Adipose tissue (tissue), 3 donors: Measurements from ENCODE around the gene DDX31. TPM values are rescaled to one million over a fixed set of nuclear protein-coding genes. Genes with fewer than 3 reads are reported as not detected.

Experiments
- H3K27ac ChIP-seq: one replicate; pipeline ENCODE4 v1.5.1; 2013; ENCODE audit warnings: low read depth, low read length
- WGBS, 3 donors: extraction: QIAGEN DNeasy Blood & Tissue Kit; methylation state at CpG; one replicate each; pipeline ENCODE4 v1.1.7; 2013; 5-methylcytosine and 5-hydroxymethylcytosine counted together
- polyA plus RNA-seq, 3 donors: library from polyadenylated mRNA; stranded (reverse); fragments of 200-250 nt; gene quantifications; one replicate each; pipeline ENCODE4 v1.2.3, GENCODE V29; 2013
- donor health status: healthy with polysubstance abuse.
- donor health status: Bipolar disorder and iron deficiency.
- donor health status: healthy.

Gene DDX31
- polyA plus RNA-seq, 3 donors, result 3.8 to 7.0 (median 6.7) TPM

GRCh38 chr9:132588501-132589147, 81.2 kb downstream of the DDX31 start:
- 6 to 9% (median 7%) methylated on average over 28 of the region's 28 CpGs for WGBS, 3 donors

DNA sequence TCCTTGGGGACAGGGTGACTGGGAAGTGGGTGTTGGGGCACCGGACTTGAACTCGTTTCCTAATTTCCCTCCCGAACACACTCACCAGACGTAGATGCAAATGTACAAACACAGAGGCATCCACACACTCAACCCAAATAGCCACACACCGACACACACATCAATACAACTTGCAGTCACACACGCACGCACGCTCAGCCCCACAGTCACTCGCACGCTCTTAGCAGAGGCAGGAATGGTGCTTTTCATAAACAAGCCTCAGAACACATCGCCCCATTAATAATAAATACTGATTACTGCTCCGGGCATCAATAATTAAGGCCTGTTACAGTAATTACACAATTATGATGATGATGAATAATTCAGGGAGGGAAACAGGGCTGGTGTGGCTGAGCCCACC, 81.7 kb downstream of the DDX31 start:
- WGBS, 3 donors, result 22 to 31% (median 26%) methylated on average over 12 of the region's 12 CpGs
- H3K27ac ChIP-seq, result no peak overlapping the region

More at GRCh38 chr9:132588501-132589147, 81.2 kb downstream of the DDX31 start:
- H3K27ac ChIP-seq, result no peak overlapping the region

DNA sequence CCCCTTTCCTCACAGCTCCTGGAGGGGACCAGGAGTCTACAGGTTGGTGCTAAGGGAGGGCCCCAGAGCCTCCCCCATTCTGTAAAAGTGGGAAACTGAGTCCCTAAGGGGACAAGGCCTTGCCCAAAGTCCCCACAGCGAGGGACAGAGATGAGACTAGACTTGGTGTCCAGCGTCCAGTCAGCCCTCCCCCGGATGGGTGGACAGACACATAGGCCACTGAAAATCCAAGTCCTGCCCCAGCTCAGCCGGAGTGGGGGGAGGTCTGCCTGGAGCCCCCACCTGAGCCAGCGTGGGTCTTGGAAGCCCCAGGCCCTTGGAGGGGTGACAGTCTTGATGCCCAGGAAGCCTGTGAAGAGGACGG, 82.2 kb downstream of the DDX31 start:
- no peak overlapping the region for H3K27ac ChIP-seq
- WGBS, 3 donors, result 14 to 16% (median 15%) methylated on average over 5 to 6 of the region's 6 CpGs

- 3 to 4% (median 3%) methylated on average over 73 to 74 of the region's 74 CpGs for WGBS, 3 donors
- no peak overlapping the region for H3K27ac ChIP-seq
These were observed 82.8 kb downstream of the DDX31 start for GRCh38 chr9:132586830-132587591.

DNA sequence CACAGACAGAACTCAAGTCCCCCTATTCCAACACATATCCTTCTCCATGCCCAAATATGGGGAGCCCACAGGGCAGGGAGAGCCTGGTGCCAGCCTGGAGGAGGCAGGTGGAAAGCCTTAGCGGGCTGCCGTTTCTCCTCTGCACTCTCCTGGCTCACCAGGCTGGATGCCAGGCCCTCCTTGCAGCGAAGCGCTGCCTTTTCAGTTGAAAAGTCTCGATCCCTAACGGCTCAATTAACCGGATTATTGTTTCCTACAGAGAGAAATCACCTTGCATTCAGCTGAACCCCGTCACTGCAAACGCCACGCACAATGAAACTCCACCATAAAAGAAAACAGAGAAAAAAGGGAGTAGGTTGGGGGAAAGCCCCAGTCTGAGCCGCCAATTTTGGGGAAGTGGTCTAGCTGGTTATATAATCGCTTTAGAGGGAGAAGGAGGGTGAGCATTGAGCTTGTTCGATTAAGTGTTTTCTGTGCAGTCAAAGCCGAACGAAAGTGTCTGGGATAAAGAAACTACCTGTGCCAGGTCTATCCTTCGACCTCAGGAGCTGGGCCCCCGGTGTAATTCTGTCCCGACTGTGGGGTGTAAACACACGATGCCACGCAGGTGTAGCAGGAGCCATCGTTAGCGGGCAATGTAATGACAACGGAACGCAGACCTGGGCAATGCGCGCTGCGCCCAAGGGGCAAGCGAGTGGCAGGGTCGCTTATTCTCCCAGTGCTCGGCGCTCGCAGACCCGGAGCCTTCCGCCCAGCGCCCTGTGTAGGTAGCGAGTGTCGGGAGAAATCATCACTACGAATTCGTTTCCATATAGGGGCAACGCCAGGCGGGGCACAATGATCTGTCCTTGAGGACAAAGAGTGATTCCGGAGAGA, 83.6 kb downstream of the DDX31 start:
- 5 to 8% (median 5%) methylated on average over 42 of the region's 42 CpGs for WGBS, 3 donors
- no peak overlapping the region for H3K27ac ChIP-seq

DNA sequence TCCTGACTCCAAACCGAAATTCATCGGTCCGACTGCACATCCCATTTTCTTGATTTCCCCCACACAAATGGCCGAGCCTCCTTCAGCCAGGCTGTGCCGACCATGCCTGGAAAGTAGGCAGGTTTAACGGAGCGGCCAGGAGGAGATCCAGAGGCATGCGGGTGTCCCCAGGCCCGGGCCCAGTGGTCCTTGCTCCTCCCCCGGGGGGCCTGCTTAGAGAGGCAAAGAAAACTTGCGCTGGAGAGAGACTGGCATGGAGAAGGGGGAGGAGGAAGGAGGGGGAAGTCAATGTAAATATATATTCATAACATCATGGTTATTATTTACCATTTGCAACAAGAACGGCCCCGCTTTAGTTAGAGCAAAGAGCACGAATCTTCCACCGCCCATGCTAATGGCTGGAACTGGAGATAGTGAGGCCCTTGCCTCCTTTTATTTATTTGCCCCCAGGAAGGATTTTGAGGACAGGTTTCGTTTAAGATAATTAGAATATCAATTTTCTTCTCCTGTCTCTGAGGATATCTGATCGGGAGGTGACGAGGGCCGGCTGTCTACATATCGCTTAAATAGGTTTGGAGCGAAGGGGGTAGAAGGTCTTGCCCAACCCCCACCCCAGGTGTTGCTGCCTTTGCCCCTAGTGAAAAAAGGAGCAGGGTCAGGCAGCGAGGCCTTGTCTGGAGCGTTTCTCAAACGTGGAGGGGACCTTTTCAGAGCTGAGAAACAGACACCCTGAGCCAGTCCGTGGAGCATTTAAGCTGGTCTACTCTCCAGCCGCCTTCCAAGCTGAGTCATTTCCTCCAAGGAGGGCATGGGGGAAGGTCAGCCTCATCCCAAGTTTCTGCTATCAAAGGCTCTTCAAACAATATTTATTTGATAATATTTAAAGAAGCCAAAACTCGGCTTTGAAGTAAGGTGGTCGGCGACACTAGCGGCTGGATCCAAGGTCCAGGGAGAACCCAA, 84.9 kb downstream of the DDX31 start:
- 7 to 9% (median 9%) methylated on average over 30 of the region's 30 CpGs for WGBS, 3 donors

GRCh38 chr9:132583584-132584304, 86.0 kb downstream of the DDX31 start:
- H3K27ac ChIP-seq, result no peak overlapping the region
- 4 to 9% (median 4%) methylated on average over 8 of the region's 8 CpGs for WGBS, 3 donors

More for the DNA sequence above, 84.9 kb downstream of the DDX31 start:
- no peak overlapping the region for H3K27ac ChIP-seq

DNA sequence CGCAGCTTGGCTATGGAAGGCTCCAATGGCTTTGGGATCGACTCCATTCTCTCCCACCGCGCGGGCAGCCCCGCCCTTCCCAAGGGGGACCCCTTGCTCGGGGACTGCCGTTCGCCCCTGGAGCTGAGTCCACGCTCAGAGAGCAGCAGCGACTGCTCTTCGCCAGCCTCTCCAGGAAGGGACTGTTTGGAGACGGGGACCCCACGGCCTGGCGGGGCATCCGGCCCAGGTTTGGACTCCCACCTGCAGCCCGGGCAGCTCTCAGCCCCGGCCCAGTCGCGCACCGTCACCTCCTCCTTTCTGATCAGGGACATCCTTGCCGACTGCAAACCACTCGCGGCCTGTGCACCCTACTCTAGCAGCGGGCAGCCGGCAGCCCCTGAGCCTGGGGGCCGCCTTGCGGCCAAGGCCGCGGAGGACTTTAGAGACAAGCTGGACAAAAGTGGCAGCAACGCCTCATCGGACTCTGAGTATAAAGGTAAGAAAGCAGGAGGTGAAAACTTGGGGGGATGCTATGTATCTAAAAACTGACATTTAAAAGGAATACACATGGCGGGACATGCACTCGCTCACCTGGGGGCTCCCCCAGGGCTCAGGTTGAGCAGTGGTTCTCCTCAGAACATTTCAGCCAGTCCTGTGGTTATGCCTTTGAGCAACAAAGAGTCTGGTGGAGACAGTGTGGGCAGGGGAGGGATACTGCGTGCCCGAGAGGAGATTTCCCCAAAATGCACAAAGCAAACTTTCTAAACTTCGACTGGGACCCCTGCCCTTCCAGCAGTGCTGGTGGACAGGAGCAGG, 86.8 kb downstream of the DDX31 start:
- WGBS, 3 donors, result 9 to 12% (median 11%) methylated on average over 37 of the region's 37 CpGs
- H3K27ac ChIP-seq, result no peak overlapping the region

DNA sequence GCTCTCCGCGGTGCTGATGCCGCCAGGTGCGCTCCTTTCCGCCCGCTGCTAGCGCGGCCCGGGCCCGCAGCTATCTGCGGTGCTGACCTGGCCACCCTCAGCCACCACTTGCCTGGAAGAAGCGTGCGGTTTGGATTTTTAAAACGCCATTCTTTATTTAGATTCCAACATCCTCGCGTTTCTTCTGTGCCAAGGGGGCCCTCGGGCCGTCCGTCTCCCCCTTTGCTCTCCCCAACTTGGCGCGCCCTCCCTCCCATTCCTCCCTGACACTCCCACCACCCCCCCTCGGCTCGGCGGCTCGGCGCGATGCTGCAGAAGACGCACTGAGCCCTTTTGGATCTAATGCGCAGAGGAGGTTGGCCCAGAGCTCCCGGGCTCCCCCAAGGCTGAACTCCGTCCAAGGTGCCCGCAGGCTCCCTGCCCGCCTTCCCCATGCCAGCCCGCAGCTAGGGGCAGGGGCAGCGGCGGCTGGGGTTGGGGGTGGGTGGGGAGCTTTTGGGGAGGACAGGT, 87.5 kb downstream of the DDX31 start, which contains the start of gene BARHL1:
BARHL1 (plus strand) TSS at position 331 of the 510 bp plus-strand sequence. CDS start 192 bp downstream, outside the sequence.
- no peak within 1 kb of the TSS for H3K27ac ChIP-seq
- WGBS, 3 donors, result 4 to 9% (median 6%) methylated on average over 33 to 36 of the region's 36 CpGs

DNA sequence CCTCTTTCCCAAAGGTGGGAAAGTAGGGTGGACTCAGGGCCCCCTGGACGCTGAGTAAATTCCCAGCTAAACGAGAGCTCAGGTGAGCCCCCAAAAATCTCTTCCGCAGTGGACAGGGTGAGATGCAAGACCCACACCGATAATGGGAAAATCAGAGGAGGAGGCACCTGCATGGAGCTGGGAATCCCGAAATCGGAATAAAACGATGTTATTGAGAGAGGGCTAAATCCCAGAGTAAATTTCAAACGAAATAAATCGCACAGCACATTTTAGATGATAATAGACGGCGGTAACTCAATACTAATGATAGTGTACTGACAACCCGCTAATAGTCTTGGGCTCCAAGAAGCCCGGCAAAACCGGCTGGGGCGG, 90.4 kb downstream of the DDX31 start:
- WGBS, 3 donors, result 6 to 9% (median 7%) methylated on average over 15 of the region's 15 CpGs
- H3K27ac ChIP-seq, result no peak overlapping the region

DNA sequence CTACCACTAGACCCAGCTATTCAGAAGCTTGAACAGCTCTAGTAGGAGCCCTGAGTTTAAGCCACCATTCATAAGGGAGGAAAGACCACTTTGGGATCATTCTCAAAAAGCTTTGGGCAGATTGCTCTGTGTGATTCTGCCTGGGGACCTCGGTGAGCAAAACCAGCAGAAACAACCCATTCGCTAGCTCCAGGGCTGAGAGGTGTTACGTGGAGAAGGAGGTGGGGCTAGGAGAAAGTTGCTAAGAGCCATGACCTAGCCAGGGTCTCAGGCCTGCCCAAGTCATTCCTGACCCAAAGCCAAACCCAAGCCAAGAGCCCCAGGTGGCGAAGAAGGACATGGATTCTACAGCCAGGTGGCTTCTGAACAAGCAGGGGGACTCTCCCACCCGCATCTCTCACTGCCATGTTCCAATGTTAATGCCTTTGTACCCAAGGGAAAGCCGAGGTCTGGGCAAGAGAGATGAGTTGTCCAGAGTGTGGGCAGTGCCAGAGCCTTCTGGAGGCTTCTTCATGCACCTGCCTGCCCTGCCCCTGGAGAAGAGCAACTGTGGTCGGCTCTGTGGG, 91.3 kb downstream of the DDX31 start:
- H3K27ac ChIP-seq, result no peak overlapping the region
- WGBS, 3 donors, result 28 to 45% (median 29%) methylated on average over 7 of the region's 7 CpGs

DNA sequence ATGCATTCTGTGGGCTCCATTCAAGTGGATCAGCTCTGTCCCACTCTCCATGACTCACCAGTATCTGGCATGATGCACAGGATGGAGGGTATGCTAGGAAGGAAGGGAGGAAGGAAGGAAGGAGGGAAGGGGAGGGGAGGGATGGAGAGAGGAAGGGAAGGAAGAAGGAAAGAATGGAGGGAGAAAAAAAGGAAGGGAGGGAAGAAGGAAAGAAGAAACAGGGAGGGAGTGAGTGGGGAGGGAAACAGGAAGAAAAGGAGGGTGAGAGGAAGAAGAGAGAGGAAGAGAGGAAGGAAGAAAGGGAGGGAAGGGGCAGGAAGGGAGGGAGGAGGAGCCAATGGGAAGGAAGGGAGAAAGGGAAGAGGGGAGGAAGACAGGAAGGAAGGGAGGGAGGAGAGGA, 92.7 kb downstream of the DDX31 start:
- H3K27ac ChIP-seq, result no peak overlapping the region

DNA sequence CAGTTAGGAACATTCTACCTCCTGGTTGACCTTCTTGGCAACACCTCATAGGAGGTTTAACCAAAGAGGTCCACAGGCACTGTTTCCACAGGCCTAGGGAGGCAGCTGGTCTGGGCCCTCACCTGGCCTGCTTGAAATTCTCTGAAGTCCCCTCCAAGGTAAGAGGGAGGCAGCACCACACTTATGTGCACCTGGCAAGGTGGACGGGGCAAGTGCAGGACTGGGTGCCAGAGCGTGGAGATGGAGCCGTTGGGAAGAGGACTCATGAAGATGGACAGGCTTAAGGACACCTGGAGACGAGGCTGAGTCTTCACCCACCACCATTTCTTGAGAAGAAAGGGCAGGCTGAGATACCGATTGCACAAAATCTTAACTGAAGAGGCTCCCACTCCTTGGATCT, 94.0 kb downstream of the DDX31 start:
- WGBS, 3 donors, result 74 to 90% (median 76%) methylated on average over 5 of the region's 5 CpGs

DNA sequence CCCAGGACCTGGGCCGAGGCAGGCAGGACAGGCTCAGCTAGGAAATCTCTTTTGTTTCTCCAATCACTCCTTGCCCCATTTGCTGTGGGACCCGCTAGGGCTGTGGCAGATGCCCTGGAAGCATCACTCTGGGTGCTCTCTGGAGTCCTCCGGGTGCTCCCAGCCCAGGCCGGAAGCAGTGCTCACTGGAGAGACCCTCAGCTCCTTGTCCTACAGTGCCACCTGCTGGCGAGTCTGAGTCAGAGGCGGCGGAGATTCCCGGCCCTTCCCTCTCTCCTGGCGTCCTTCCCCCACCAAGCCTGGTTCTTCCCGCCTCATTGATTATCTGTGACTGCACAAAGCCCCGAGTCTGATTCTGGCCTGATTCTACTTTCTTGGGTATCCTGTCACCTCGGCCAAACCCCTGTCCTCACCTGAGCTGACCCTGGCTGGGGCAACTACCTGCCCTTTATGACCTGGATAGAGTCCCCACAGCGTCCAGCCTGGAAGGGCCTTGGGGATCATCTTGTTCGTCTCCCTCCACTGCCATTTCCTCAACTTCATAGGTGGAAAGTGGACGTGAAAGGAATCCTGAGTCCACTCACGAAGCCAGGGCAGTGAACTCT, 94.7 kb downstream of the DDX31 start:
- no peak overlapping the region for H3K27ac ChIP-seq
- WGBS, 3 donors, result 10 to 12% (median 12%) methylated on average over 16 of the region's 16 CpGs

More for the DNA sequence above, 94.0 kb downstream of the DDX31 start:
- no peak overlapping the region for H3K27ac ChIP-seq

- 19 to 33% (median 25%) methylated on average over 8 of the region's 8 CpGs for WGBS, 3 donors
- no peak overlapping the region for H3K27ac ChIP-seq
These were observed 96.9 kb downstream of the DDX31 start for GRCh38 chr9:132572921-132573320.
